Right lobe of liver (tissue), 4 donors: ENCODE results near the gene SPIN2B.
"Not testable (repeated sequence)": the region's sequence is repeated elsewhere in the genome, so short reads cannot be mapped to it uniquely, and the experiment has no call there.

Experiments
- POLR2A ChIP-seq: fragments of 450-650 bp; IDR thresholded peaks from one replicate; pipeline ENCODE4 v1.6.1; 2017; ENCODE audit warnings: antibody characterized with exemption, mild to moderate bottlenecking
- TF ChIP-seq, protein P1 (sequence below), 4 donors: fragments of 200-600 bp in 3 of 4; fragments of 450-650 bp in 1 of 4; IDR thresholded peaks; one replicate each; pipeline versions ENCODE4 v1.5.1 to v1.8.0; 2016 to 2022; ENCODE audit warnings: antibody characterized with exemption in 4 of 4, mild to moderate bottlenecking in 2 of 4
- donor health status: DM: no; HTN: no; CAD: no.
- donor health status: DM: no; HTN: no; CAD: no.
- donor health status: DM: no; HTN: yes; CAD: no.

DNA sequence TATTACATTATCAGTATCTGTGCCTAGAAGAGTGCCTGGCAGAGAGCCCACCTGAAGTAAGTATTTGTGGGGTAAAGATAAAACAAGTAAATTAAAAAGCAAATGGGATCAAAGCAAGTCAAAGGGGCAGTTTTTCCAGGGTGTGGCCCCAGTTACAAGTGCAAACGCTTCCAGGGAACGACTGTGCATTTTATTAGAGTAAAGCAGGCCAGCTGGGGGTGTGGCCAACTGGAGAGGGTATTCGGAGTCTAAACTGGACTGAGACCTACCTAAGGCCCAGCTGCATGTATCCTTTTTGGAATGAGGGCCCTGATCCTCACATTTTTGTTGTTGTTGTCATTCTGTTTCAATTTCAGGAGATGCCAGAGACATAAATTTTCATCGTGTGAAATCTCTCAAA is 3.8 kb downstream of the SPIN2B start:
- TF ChIP-seq, protein P1, sequence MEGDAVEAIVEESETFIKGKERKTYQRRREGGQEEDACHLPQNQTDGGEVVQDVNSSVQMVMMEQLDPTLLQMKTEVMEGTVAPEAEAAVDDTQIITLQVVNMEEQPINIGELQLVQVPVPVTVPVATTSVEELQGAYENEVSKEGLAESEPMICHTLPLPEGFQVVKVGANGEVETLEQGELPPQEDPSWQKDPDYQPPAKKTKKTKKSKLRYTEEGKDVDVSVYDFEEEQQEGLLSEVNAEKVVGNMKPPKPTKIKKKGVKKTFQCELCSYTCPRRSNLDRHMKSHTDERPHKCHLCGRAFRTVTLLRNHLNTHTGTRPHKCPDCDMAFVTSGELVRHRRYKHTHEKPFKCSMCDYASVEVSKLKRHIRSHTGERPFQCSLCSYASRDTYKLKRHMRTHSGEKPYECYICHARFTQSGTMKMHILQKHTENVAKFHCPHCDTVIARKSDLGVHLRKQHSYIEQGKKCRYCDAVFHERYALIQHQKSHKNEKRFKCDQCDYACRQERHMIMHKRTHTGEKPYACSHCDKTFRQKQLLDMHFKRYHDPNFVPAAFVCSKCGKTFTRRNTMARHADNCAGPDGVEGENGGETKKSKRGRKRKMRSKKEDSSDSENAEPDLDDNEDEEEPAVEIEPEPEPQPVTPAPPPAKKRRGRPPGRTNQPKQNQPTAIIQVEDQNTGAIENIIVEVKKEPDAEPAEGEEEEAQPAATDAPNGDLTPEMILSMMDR (IDR thresholded peaks at IDR 0.05), result not testable (repeated sequence)
- not testable (repeated sequence) for TF ChIP-seq POLR2A
